GM21515 (cell line): ENCODE data around the gene TESK1.
A peak's percentile ranks its signal among the peaks of the same experiment; 100 is the strongest.

Experiments used
- ATAC-seq: cut with Tn5 transposase; IDR thresholded peaks from one replicate; pipeline ENCODE4 v1.9.1; 2021; ENCODE audit not compliant: unreplicated experiment

The TESK1 gene

GRCh38 chr9:35646153-35646532 lies 41.1 kb downstream of the TESK1 start:
- ATAC-seq: peak; percentile 7

GRCh38 chr9:35646533-35647265 lies 41.6 kb downstream of the TESK1 start:
- ATAC-seq: peak; percentile 81

DNA sequence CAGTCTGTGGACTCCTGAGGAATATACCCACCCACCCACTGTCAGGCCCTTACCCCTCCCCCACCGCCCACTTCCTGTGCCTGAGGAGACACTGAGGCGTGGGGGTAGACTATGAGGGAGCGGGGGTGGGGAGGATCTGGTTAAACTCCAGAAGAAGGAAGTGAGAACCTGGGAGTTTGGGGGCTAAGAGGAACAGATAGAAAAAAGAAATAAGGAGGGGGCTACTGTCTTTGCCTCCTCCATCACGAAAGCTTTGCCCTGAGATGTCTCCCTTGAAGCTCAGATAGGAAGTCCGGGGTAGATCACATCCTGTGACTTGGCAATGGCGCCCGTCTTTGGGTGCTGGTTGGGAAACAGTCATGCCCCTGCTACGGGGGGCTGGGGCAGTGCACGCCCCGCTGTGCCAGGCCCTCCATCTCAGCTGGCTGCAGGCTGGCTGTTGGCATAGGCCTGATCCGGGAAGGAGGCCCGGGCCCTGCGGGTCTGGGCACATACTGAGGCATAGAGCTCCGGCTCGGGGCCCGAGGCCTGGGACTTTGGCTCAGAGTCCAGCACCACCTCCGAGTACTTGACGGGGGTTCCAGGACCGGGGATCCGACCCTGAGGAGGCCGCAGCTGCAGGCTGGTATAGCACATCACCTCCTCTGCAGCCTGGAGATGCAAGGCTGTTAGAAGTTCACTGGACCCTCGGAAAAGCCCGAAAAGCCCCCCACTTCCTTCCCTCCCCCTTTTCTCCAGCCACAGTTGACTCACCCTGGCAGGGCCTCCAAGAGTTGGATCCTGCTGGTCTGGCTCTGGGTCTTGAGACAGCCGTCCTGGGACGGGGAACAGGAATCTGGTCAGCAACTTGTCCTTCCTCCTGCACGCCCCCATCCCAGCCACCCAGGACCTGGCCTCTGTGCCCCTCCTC lies 44.6 kb downstream of the TESK1 start:
- ATAC-seq: no peak

DNA sequence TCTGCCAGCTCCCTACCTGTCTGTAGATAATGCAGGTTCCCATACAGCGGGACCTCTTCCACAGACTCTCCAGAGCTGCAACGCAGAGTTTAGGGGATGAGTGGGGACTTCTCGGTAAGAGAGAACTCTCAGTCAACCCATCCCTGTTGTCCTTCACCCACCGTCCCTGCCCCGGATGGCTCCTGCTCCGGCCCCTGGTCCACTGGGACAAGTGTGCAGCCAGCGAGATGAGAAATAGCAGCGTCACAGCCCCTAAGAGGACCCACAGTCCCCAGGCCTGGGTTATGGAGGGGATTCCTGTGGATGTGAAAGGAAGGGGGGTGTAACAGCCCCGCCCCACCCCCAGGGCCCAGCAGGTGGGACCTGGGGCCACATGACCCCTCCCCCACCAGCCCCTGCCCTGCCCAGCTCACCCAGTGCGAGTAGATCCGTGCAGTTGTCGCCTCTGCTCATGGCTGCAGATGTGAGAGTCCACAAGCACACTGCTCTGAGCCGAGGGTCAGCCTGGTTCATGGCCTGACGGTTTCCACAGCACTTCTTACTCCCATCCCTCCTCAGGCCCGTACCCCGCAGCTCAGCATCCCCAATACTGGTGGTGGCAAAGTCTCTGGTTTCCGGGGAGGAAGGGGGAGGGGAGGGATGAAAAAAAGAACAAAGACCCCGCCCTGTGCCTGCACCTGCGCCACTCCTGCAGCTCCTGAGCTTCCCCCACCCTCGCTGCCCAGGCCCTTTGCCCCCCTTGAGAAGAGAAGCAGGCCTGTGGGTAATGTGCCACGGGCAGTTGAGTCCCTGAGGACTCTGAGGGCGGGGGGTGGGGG lies 45.5 kb downstream of the TESK1 start, which contains the start of gene SIT1:
Gene SIT1 (minus strand): TSS at position 591 of the 818 bp plus-strand sequence. CDS start 78 bp downstream, at position 513.
- ATAC-seq: no peak

GRCh38 chr9:35651956-35652828 lies 47.1 kb downstream of the TESK1 start:
- ATAC-seq: no peak

DNA sequence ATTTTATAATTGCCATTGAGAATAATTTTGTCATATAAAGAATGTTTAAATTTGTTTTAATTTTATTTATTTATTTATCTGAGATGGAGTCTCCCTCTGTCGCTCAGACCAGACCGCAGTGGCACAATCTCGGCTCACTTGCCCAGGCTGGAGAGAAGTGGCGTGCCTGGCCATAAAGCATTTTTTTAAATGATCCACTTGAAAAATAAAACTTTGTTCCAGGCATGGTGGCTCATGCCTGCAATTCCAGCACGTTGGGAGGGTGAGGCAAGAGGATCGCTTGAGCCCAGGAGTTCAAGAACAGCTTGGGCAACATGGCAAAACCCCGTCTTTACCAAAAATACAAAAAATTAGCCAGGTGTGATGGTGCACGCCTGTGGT lies 47.8 kb downstream of the TESK1 start:
- no peak for ATAC-seq

- ATAC-seq: no peak
These were observed 48.5 kb downstream of the TESK1 start for GRCh38 chr9:35653611-35654010.

DNA sequence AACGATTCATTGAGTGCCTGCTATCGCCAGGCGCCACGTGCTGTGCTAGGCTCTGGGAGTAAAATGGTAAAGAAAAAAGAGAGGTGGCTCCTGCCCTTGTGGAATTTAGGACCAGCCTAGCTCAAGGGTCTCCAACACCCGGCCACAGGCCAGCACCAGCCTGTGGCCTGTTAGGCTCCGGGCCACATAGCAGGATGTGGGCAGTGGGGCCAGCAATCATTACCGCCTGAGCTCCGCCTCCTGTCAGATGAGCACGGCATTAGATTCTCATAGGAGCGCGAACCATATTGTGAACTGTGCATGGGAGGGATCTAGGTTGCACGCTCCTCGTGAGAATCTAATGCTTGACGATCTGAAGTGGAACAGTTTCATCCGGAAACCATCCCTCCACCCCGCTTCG lies 51.3 kb downstream of the TESK1 start:
- no peak for ATAC-seq

DNA sequence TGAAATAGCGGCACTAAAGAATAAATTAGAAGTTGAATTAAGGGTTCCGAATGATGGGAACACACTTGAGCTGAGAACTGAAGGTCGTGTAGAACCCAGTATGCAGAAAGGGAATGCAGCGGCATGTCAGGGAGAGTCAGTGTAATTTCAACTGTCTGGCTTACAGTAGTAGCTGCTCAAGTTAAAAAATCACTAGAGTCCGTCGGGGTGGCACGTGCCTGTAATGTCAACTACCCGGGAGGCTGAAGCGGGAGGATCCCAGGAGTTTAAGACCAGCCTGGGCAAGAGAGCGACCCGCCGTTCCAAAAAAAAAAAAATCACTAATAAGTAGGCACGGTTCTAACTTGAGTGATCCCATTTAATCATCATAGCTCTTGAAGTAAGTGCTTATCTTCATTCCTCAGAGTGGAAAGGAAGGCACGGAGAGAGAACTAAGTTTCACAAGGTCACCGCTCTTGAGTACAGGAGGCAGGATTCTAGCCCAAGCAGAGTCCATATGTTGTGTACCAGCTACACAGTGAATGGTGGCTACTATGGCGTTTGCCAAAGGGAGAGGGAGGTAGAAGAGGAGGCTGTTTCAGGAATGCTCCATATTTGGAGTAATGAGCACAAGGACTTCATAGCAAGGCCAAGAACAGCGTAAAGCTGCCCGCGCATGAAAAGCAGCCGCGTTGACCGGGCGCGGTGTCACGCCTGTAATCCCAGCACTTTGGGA lies 51.9 kb downstream of the TESK1 start:
- ATAC-seq: no peak

- peak; percentile 80 for ATAC-seq
These were observed 52.6 kb downstream of the TESK1 start, which contains the start of gene RMRP for GRCh38 chr9:35657546-35658136. Gene RMRP, minus strand, starts transcription at chr9:35658019.

GRCh38 chr9:35658137-35658967 lies 53.3 kb downstream of the TESK1 start, which contains the start of gene CCDC107:
Gene CCDC107, plus strand, starts transcription at chr9:35658292. Its CDS starts 88 bp downstream, at chr9:35658380.
- ATAC-seq: peak; percentile 57

GRCh38 chr9:35658968-35659220 lies 53.8 kb downstream of the TESK1 start:
- ATAC-seq: no peak

DNA sequence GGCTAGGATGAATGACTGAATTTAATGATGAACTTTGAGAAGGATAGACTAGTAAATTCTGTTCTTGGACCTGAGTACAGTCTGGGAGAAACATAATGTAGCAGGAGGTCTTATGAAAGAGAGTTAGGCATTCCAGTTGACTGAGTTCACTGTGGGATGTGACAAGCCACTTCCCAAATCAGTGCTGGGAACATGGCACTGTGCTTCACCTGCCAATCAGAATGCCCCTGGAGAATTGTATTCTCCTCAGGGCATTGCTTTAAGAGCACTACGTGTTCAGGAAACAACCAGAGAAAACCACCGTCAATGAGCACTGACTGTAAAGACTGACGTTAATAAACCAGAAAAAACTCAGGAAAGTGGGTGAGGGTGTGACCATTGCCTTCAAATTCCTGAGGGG lies 54.3 kb downstream of the TESK1 start:
- ATAC-seq: no peak
